ENCODE measurements around the gene RMDN2.

GRCh38 chr2:37975808-37976207 is 50.7 kb downstream of the RMDN2 start:
- TF ChIP-seq ZNF132 (tag by site-specific recombination; IDR thresholded peaks at IDR 0.05; ENCODE audit: borderline replicate concordance) (no peak), ZBTB21 (tag by site-specific recombination; IDR thresholded peaks at IDR 0.05) (no peak), SP2 (tag by site-specific recombination; IDR thresholded peaks at IDR 0.05) (no peak), ZSCAN18 (tag by site-specific recombination; IDR thresholded peaks at IDR 0.05) (no peak), ZBTB44 (tag by site-specific recombination; IDR thresholded peaks at IDR 0.05) (no peak)

Measured in HEK293 (cell line).